H1 (cell line): ENCODE measurements around the gene CDON. TPM values are rescaled to one million over a fixed set of nuclear protein-coding genes. Genes with fewer than 3 reads are reported as not detected.

ENCODE experiments used
- CTCF ChIA-PET: fragments of 300-600 bp; sonication (Branson Sonifier 250); formaldehyde crosslinking; loops from one replicate; lab custom pipeline; 2021; ENCODE audit not compliant: partially characterized antibody; lab: Charles Lee
- POLR2A ChIA-PET: fragments of 300-600 bp; sonication (Branson Sonifier 250); formaldehyde crosslinking; loops from one replicate; lab custom pipeline; 2021; ENCODE audit warnings: inconsistent platforms; ENCODE audit not compliant: partially characterized antibody; lab: Charles Lee
- DNase-seq, 2 experiments: peaks; one replicate each; pipeline versions ENCODE4 v3.0.0 to v3.0.0-alpha.2; 2010 to 2022; ENCODE audit warnings: low spot score in 2 of 2, low read depth in 1 of 2, mixed read lengths in 1 of 2
- FAIRE-seq: peaks from 2 replicates; lab custom pipeline; 2011; peaks lifted over from hg19 to GRCh38; lab: Jason Lieb, UNC
- H2AFZ ChIP-seq: 2 replicates; pipeline ENCODE4 v1.8.1; 2012; ENCODE audit warnings: low read length, inconsistent platforms
- H2AK5ac ChIP-seq: 2 replicates; pipeline ENCODE4 v1.6.1; 2013; ENCODE audit warnings: low read depth, low read length
- H2BK120ac ChIP-seq: replicated peaks from 2 replicates; pipeline ENCODE3; 2013; ENCODE audit warnings: low read depth, low read length, inconsistent platforms
- H2BK12ac ChIP-seq: 2 replicates; pipeline ENCODE4 v1.6.1; 2013; ENCODE audit warnings: low read depth, low read length
- H2BK15ac ChIP-seq: 2 replicates; pipeline ENCODE4 v1.6.1; 2013; ENCODE audit warnings: low read length
- H2BK20ac ChIP-seq: 2 replicates; pipeline ENCODE4 v1.6.1; 2013; ENCODE audit warnings: low read length
- H2BK5ac ChIP-seq: 2 replicates; pipeline ENCODE4 v1.6.1; 2013; ENCODE audit warnings: low read depth, low read length
- H3K14ac ChIP-seq: 2 replicates; pipeline ENCODE4 v1.6.1; 2013; ENCODE audit warnings: inconsistent platforms; ENCODE audit not compliant: insufficient read length
- H3K18ac ChIP-seq: 2 replicates; pipeline ENCODE4 v1.6.1; 2013; ENCODE audit warnings: low read length; ENCODE audit errors: extremely low read depth
- H3K23ac ChIP-seq: 2 replicates; pipeline ENCODE4 v1.6.1; 2013; ENCODE audit warnings: inconsistent platforms; ENCODE audit not compliant: insufficient read length
- H3K23me2 ChIP-seq: 2 replicates; pipeline ENCODE4 v1.6.1; 2013; ENCODE audit warnings: low read depth, low read length
- H3K27ac ChIP-seq: 2 replicates; pipeline ENCODE4 v1.6.1; 2011; ENCODE audit warnings: low read depth, low read length, inconsistent platforms
- H3K27me3 ChIP-seq, 4 experiments: replicated peaks in 1 of 4; 1 replicate in 1 of 4; 2 replicates in 3 of 4; pipeline versions ENCODE4 v1.6.1 to v1.8.1; 2011 to 2013; ENCODE audit warnings: low read length in 3 of 4, mild to moderate bottlenecking in 3 of 4, inconsistent platforms in 2 of 4, mixed read lengths in 2 of 4, moderate library complexity in 1 of 4; ENCODE audit not compliant: control insufficient read depth in 3 of 4, insufficient read depth in 3 of 4; ENCODE audit errors: extremely low read depth in 1 of 4
- H3K36me3 ChIP-seq, 4 experiments: 2 replicates each; pipeline versions ENCODE4 v1.6.1 to v1.8.1; 2011 to 2013; ENCODE audit warnings: mild to moderate bottlenecking in 4 of 4, low read length in 3 of 4, moderate library complexity in 2 of 4, control low read depth in 1 of 4, inconsistent platforms in 1 of 4; ENCODE audit not compliant: insufficient read depth in 4 of 4, control insufficient read depth in 2 of 4
- H3K4ac ChIP-seq: replicated peaks from 2 replicates; pipeline ENCODE3; 2013; ENCODE audit warnings: low read length, low read depth, mixed read lengths, inconsistent platforms; ENCODE audit not compliant: insufficient read length
- H3K4me1 ChIP-seq, 4 experiments: replicated peaks in 1 of 4; 1 replicate in 1 of 4; 2 replicates in 3 of 4; pipeline versions ENCODE4 v1.6.1 to v1.8.1; 2011 to 2013; ENCODE audit warnings: low read length in 3 of 4, inconsistent platforms in 2 of 4, mixed read lengths in 1 of 4; ENCODE audit not compliant: insufficient read depth in 4 of 4, control insufficient read depth in 3 of 4
- H3K4me2 ChIP-seq, 2 experiments: 2 replicates each; pipeline versions ENCODE4 v1.6.1 to v1.8.1; 2011 to 2013; ENCODE audit warnings: low read depth in 2 of 2, low read length in 2 of 2, control low read depth in 1 of 2, inconsistent platforms in 1 of 2, mild to moderate bottlenecking in 1 of 2; ENCODE audit not compliant: insufficient read depth in 1 of 2
- H3K4me3 ChIP-seq, 4 experiments: fragments of 200-600, 300-600 bp in 1 of 4; sonication (generic), shearing (Covaris generic), sonication (Bioruptor Twin) in 1 of 4; 2 replicates each; pipeline versions ENCODE4 v1.5.1 to v1.8.1; 2011 to 2016; ENCODE audit warnings: low read length in 4 of 4, low read depth in 3 of 4, control low read depth in 2 of 4, inconsistent platforms in 2 of 4, mild to moderate bottlenecking in 2 of 4, mixed read lengths in 1 of 4, moderate library complexity in 1 of 4; ENCODE audit not compliant: insufficient read depth in 2 of 4; ENCODE audit errors: extremely low read depth in 1 of 4
- H3K56ac ChIP-seq: replicated peaks from 2 replicates; pipeline ENCODE3; 2013; ENCODE audit warnings: low read depth, mild to moderate bottlenecking, mixed read lengths, low read length, inconsistent platforms; ENCODE audit not compliant: insufficient read length
- H3K79me1 ChIP-seq: 2 replicates; pipeline ENCODE4 v1.6.1; 2013; ENCODE audit warnings: low read depth, low read length, control low read depth
- H3K79me2 ChIP-seq, 2 experiments: 2 replicates each; pipeline versions ENCODE4 v1.6.1 to v1.8.1; 2012 to 2013; ENCODE audit warnings: low read length in 2 of 2, mild to moderate bottlenecking in 2 of 2, inconsistent platforms in 1 of 2; ENCODE audit not compliant: insufficient read depth in 2 of 2, control insufficient read depth in 1 of 2
- H3K9ac ChIP-seq, 4 experiments: replicated peaks in 1 of 4; 1 replicate in 1 of 4; 2 replicates in 3 of 4; pipeline versions ENCODE4 v1.6.1 to v1.8.1; 2011 to 2013; ENCODE audit warnings: low read depth in 3 of 4, low read length in 3 of 4, control low read depth in 2 of 4, mild to moderate bottlenecking in 2 of 4, moderate library complexity in 2 of 4, inconsistent platforms in 1 of 4; ENCODE audit errors: extremely low read depth in 1 of 4
- H3K9me3 ChIP-seq, 2 experiments: 2 replicates each; pipeline versions ENCODE4 v1.6.1 to v1.8.1; 2012 to 2013; ENCODE audit warnings: mild to moderate bottlenecking in 2 of 2, moderate library complexity in 2 of 2, control low read depth in 1 of 2, inconsistent platforms in 1 of 2, low read depth in 1 of 2, low read length in 1 of 2, mixed read lengths in 1 of 2; ENCODE audit not compliant: insufficient read depth in 2 of 2
- H4K20me1 ChIP-seq, 2 experiments: replicated peaks in 1 of 2; 2 replicates each; pipeline versions ENCODE3 to v1.8.1; 2011 to 2013; ENCODE audit warnings: inconsistent platforms in 2 of 2, low read length in 2 of 2, mild to moderate bottlenecking in 1 of 2; ENCODE audit not compliant: insufficient read depth in 2 of 2, control insufficient read depth in 1 of 2
- H4K5ac ChIP-seq: 2 replicates; pipeline ENCODE4 v1.6.1; 2013; ENCODE audit warnings: low read length, low read depth, mixed read lengths, inconsistent platforms; ENCODE audit not compliant: insufficient read length
- H4K8ac ChIP-seq: 2 replicates; pipeline ENCODE4 v1.8.0; 2013; ENCODE audit warnings: mild to moderate bottlenecking, moderate library complexity, low read length, inconsistent platforms; ENCODE audit not compliant: insufficient read depth; ENCODE audit errors: extremely low read depth
- H4K91ac ChIP-seq: replicated peaks from 2 replicates; pipeline ENCODE3; 2013; ENCODE audit warnings: low read length, mixed read lengths, inconsistent platforms; ENCODE audit not compliant: insufficient read length
- WGBS, 2 experiments: shearing (Covaris generic) in 1 of 2; methylation state at CpG; one replicate each; pipeline versions ENCODE4 v1.1.6 to v1.1.7; 2013 to 2015; ENCODE audit warnings: low lambda C conversion rate in 2 of 2, mixed read lengths in 2 of 2, inconsistent platforms in 1 of 2, low coverage in 1 of 2, missing lambda C conversion rate in 1 of 2; ENCODE audit not compliant: insufficient replicate concordance in 2 of 2, insufficient coverage in 1 of 2, insufficient read length in 1 of 2; ENCODE audit errors: extremely low coverage in 1 of 2, missing lambda C conversion rate in 1 of 2; 5-methylcytosine and 5-hydroxymethylcytosine counted together
- polyA plus RNA-seq, 7 experiments: library from polyadenylated mRNA; depleted of rRNA in 3 of 7; stranded (reverse) in 5 of 7; unstranded in 2 of 7; fragments of >200 nt in 5 of 7; fragments of 200-250 nt in 2 of 7; gene quantifications; 1 replicate in 5 of 7; 2 replicates in 1 of 7; 4 replicates in 1 of 7; pipeline versions ENCODE4 v1.2.1 to v1.2.3, GENCODE V29; 2011 to 2013; ENCODE audit warnings: missing spikeins in 2 of 7, mixed read lengths in 2 of 7
- total RNA-seq: library from RNA; stranded (reverse); fragmentation: NEBNext Ultra II Directional; extraction: Animal tissue kit (Norgen Biotek cat#: 25700); gene quantifications from 2 replicates; pipeline ENCODE4 v1.2.1, GENCODE V29; 2021

Gene CDON
- total and polyA plus RNA-seq, 2 of the 8 experiments (the other 6 are each of a cell fraction or from before 2014, with no cell fraction given) = 11.0 to 32.5 TPM

DNA sequence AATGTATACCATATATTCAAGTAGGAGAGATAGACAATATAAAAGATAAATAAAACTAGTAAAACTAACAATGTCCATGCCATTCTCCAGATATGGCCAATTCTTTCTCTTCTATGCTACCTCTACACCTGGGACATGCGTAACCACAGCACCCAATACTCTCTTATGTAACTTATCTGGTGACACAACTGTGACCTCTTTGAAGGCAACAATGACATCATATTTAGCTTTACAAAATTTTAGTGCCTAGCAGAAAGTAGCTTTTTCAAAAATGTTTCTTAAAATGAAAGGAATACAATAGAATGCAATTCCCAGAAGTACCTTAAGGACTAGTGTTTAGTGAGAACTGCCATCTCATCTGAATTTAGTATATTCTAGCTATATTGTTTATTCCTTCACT is 36.8 kb downstream of the CDON start:
- Histone ChIP-seq H3K23me2 (no peaks in the 10 kb centered on the region), H4K8ac (no peak overlapping the region), H3K9ac (no peak overlapping the region), H2AK5ac (no peak overlapping the region), H3K14ac (no peak overlapping the region), H3K4me2 (no peak overlapping the region), H4K91ac (no peak overlapping the region), H4K5ac (no peak overlapping the region), H3K23ac (no peak overlapping the region), H3K4me3 (no peak overlapping the region), H3K27me3 (no peaks in the 10 kb centered on the region), H3K36me3 (no peaks in the 10 kb centered on the region), H2BK15ac (no peak overlapping the region), H2BK12ac (no peak overlapping the region), H4K20me1 (no peaks in the 10 kb centered on the region), H3K4ac (no peak overlapping the region), H2BK120ac (no peak overlapping the region), H3K56ac (no peak overlapping the region), H3K18ac (no peak overlapping the region), H3K79me1 (no peaks in the 10 kb centered on the region), H2BK5ac (no peak overlapping the region), H2AFZ (no peak overlapping the region), H3K9me3 (no peaks in the 10 kb centered on the region), H2BK20ac (no peak overlapping the region), H3K4me1 (no peaks in the 10 kb centered on the region), H3K79me2 (no peaks in the 10 kb centered on the region), H3K27ac (no peak overlapping the region)
- FAIRE-seq (no peak), DNase-seq (no peak)
- WGBS, 2 experiments = 96% methylated on average over 1 of the region's 1 CpG; no CpG with 5 or more reads in 1 of the 2 experiments
- ChIA-PET CTCF (interaction anchor here (0.6 to 1.4 kb wide), 2 partner anchors 12 to 15 kb away, joined by 3 read pairs; no protein-coding TSS in a partner anchor), POLR2A (no interaction called here)
